A549 treated with RU486 at 1 μM for 4 hours (cell line): ENCODE measurements around the gene IRF6. TPM values are rescaled to one million over a fixed set of nuclear protein-coding genes. Genes with fewer than 3 reads are reported as not detected.

Source experiments
- total RNA-seq: library from RNA; stranded (reverse); fragments of 200-300 nt; extraction: Qiagen RNA extraction; gene quantifications from 5 replicates; pipeline ENCODE4 v1.2.3, GENCODE V29; 2022; ENCODE audit warnings: low read depth

The IRF6 gene
- 0.08 to 0.18 TPM (median 0.10 TPM) in 5 replicates for total RNA-seq

GRCh38 chr1:209805875-209806760, at the start of gene IRF6:
Gene IRF6 (minus strand): TSS chr1:209806142. CDS start chr1:209801413, 4,729 bp downstream.

GRCh38 chr1:209827384-209828262, 21.7 kb upstream of the IRF6 start, which contains the start of gene UTP25:
Gene UTP25 (plus strand): TSS chr1:209827972. CDS start chr1:209828064, 92 bp downstream.

GRCh38 chr1:209784265-209785169, 21.4 kb downstream of the IRF6 start, which contains the start of gene C1orf74:
Gene C1orf74 (minus strand): TSS chr1:209784559. CDS start chr1:209783634, 925 bp downstream.

GRCh38 chr1:209755926-209756614, 49.9 kb downstream of the IRF6 start, which contains the start of gene TRAF3IP3:
Gene TRAF3IP3 (plus strand): TSS chr1:209756053. CDS start chr1:209760040, 3,987 bp downstream.

Other genes with a start within 250 kb of the IRF6 start
- gene CAMK1G, start 222.4 kb downstream of the IRF6 start, total RNA-seq = 0.09 to 0.54 TPM (median 0.54 TPM) in 5 replicates
- gene LAMB3, start 153.7 kb downstream of the IRF6 start, total RNA-seq = 17.7 to 22.4 TPM (median 19.8 TPM) in 5 replicates
- gene G0S2, start 130.7 kb downstream of the IRF6 start, total RNA-seq = 2.3 to 3.1 TPM (median 2.8 TPM) in 5 replicates
- not detected in 5 replicates for gene HSD11B1, start 101.3 kb downstream of the IRF6 start, total RNA-seq
- not detected in 5 replicates for gene TRAF3IP3, start 50.1 kb downstream of the IRF6 start, total RNA-seq
- gene C1orf74, start 21.6 kb downstream of the IRF6 start, total RNA-seq = 1.2 to 1.7 TPM (median 1.5 TPM) in 5 replicates
- gene UTP25, start 21.8 kb upstream of the IRF6 start, total RNA-seq = 9.6 to 12.5 TPM (median 11.6 TPM) in 5 replicates
- gene SYT14, start 132.1 kb upstream of the IRF6 start, total RNA-seq = 0.03 to 0.10 TPM (median 0.10 TPM) in 3 of 5 replicates, not detected in the others